HG03342 (cell line): Measurements from ENCODE around the gene ACSL1.
"Not testable (repeated sequence)": the region's sequence is repeated elsewhere in the genome, so short reads cannot be mapped to it uniquely, and the experiment has no call there.

ENCODE experiments used
- ATAC-seq: cut with Tn5 transposase; IDR thresholded peaks from one replicate; pipeline ENCODE4 v1.9.1; 2021; ENCODE audit warnings: mild to moderate bottlenecking, moderate library complexity; ENCODE audit not compliant: unreplicated experiment

ACSL1 gene

GRCh38 chr4:184843984-184844554 is 18.3 kb upstream of the ACSL1 start:
- ATAC-seq = no peak

- not testable (repeated sequence) for ATAC-seq
Measured at GRCh38 chr4:184839075-184839399, 13.3 kb upstream of the ACSL1 start.

- ATAC-seq = no peak
Measured at GRCh38 chr4:184838249-184839074, 12.7 kb upstream of the ACSL1 start.

GRCh38 chr4:184836613-184837012 is 10.8 kb upstream of the ACSL1 start:
- no peak for ATAC-seq

- ATAC-seq = no peak
Measured at GRCh38 chr4:184833046-184833838, 7.5 kb upstream of the ACSL1 start.

- ATAC-seq = no peak
Measured at GRCh38 chr4:184831153-184831552, 5.4 kb upstream of the ACSL1 start.

GRCh38 chr4:184826691-184827270 is 1.0 kb upstream of the ACSL1 start:
- peak; percentile 4 for ATAC-seq

GRCh38 chr4:184825141-184825895 is 450 bp downstream of the ACSL1 start:
- ATAC-seq = peak; percentile 31

- ATAC-seq = no peak
Measured at GRCh38 chr4:184824776-184825084, 1.0 kb downstream of the ACSL1 start.

GRCh38 chr4:184824081-184824775 is 1.5 kb downstream of the ACSL1 start:
- no peak for ATAC-seq

GRCh38 chr4:184823014-184823413 is 2.8 kb downstream of the ACSL1 start:
- no peak for ATAC-seq

- ATAC-seq = no peak
Measured at GRCh38 chr4:184822356-184822755, 3.4 kb downstream of the ACSL1 start.

- no peak for ATAC-seq
Measured at GRCh38 chr4:184821242-184821641, 4.5 kb downstream of the ACSL1 start.

- no peak for ATAC-seq
Measured at GRCh38 chr4:184819786-184820185, 6.0 kb downstream of the ACSL1 start.

- peak; percentile 35 for ATAC-seq
Measured at GRCh38 chr4:184818216-184818564, 7.6 kb downstream of the ACSL1 start.

- ATAC-seq = peak; percentile 7
Measured at GRCh38 chr4:184817494-184818215, 8.1 kb downstream of the ACSL1 start.

- ATAC-seq = no peak
Measured at GRCh38 chr4:184816962-184817361, 8.8 kb downstream of the ACSL1 start.

GRCh38 chr4:184815046-184815877 is 10.5 kb downstream of the ACSL1 start:
- peak; percentile 74 for ATAC-seq

GRCh38 chr4:184814686-184815045 is 11.1 kb downstream of the ACSL1 start:
- no peak for ATAC-seq
